SU-DHL-6 (cell line): ENCODE results near the gene STYXL2.

Experiments used
- H2AFZ ChIP-seq: fragments of 200-600 bp; sonication (generic); 2 replicates; pipeline ENCODE4 v1.6.1; 2014; ENCODE audit warnings: low read depth, mild to moderate bottlenecking, moderate library complexity, mixed read lengths, antibody characterized with exemption, low read length; ENCODE audit not compliant: severe bottlenecking
- H3F3A ChIP-seq: fragments of 200-600 bp; shearing (Covaris generic); 2 replicates; pipeline ENCODE4 v1.6.0; 2016; ENCODE audit warnings: antibody characterized with exemption, mild to moderate bottlenecking; ENCODE audit not compliant: insufficient read depth
- H3K27ac ChIP-seq: fragments of 200-600 bp; sonication (generic); 2 replicates; pipeline ENCODE4 v1.5.1; 2016; ENCODE audit warnings: low read depth, mild to moderate bottlenecking, low read length, moderate library complexity, mixed read lengths
- H3K27me3 ChIP-seq: fragments of 200-600 bp; sonication (generic), shearing (Covaris generic); 2 replicates; pipeline ENCODE4 v1.6.0; 2014; ENCODE audit warnings: mild to moderate bottlenecking, low read length
- H3K36me3 ChIP-seq: fragments of 200-600 bp; sonication (generic); 2 replicates; pipeline ENCODE4 v1.6.1; 2014; ENCODE audit warnings: mild to moderate bottlenecking, low read length, mixed read lengths
- H3K4me2 ChIP-seq: fragments of 300-600, 200-600 bp; shearing (Covaris generic), sonication (generic); 2 replicates; pipeline ENCODE4 v1.6.0; 2014; ENCODE audit warnings: low read length, low read depth, mild to moderate bottlenecking; ENCODE audit not compliant: poor library complexity, severe bottlenecking
- H3K4me3 ChIP-seq: fragments of 200-600 bp; sonication (generic); 2 replicates; pipeline ENCODE4 v1.5.1; 2014; ENCODE audit warnings: antibody characterized with exemption, low read length, mild to moderate bottlenecking, mixed read lengths; ENCODE audit not compliant: insufficient read depth, poor library complexity, severe bottlenecking
- H3K79me2 ChIP-seq: fragments of 200-600 bp; sonication (generic); 2 replicates; pipeline ENCODE4 v1.6.1; 2014; ENCODE audit warnings: mild to moderate bottlenecking, low read length, moderate library complexity; ENCODE audit not compliant: insufficient read depth
- H3K9ac ChIP-seq: fragments of 200-600 bp; sonication (generic); 2 replicates; pipeline ENCODE4 v1.7.0; 2014; ENCODE audit warnings: mild to moderate bottlenecking, low read length
- H3K9me2 ChIP-seq: fragments of 200-600 bp; sonication (generic); replicated peaks from 2 replicates; pipeline ENCODE4 v1.6.1; 2014; ENCODE audit warnings: low read length; ENCODE audit not compliant: insufficient read depth
- H3K9me3 ChIP-seq: fragments of 200-600 bp; sonication (generic); 2 replicates; pipeline ENCODE4 v1.6.1; 2014; ENCODE audit warnings: low read length, mixed read lengths; ENCODE audit not compliant: insufficient read depth
- H4K20me1 ChIP-seq: fragments of 200-600 bp; sonication (generic); 2 replicates; pipeline ENCODE4 v1.6.1; 2014; ENCODE audit warnings: low read depth, mild to moderate bottlenecking, antibody characterized with exemption, low read length, moderate library complexity, mixed read lengths
- CTCF ChIP-seq: fragments of 200-600 bp; sonication (generic); IDR thresholded peaks from one replicate; pipeline ENCODE4 v1.5.1; 2017; ENCODE audit warnings: antibody characterized with exemption, mild to moderate bottlenecking, low read length, moderate library complexity; ENCODE audit not compliant: insufficient read depth, poor library complexity, severe bottlenecking
- EZH2phosphoT487 ChIP-seq: fragments of 200-600 bp; sonication (generic), shearing (Covaris generic); conservative IDR thresholded peaks from 2 replicates; pipeline ENCODE4 v1.6.1; 2018; ENCODE audit warnings: mild to moderate bottlenecking, antibody characterized with exemption, low read length, moderate library complexity, mixed read lengths

The STYXL2 gene

GRCh38 chr1:167137793-167138510, 44.1 kb downstream of the STYXL2 start:
- Histone ChIP-seq H2AFZ (no peak overlapping the region), H3K4me2 (no peak overlapping the region), H3K9me2 (no peaks in the 10 kb centered on the region), H3K4me3 (no peak overlapping the region), H3K9ac (no peak overlapping the region), H3K9me3 (no peaks in the 10 kb centered on the region), H3F3A (no peaks in the 10 kb centered on the region), H3K79me2 (no peaks in the 10 kb centered on the region), H3K27ac (no peak overlapping the region), H4K20me1 (no peaks in the 10 kb centered on the region), H3K36me3 (no peaks in the 10 kb centered on the region), H3K27me3 (no peaks in the 10 kb centered on the region)
- no peak for TF ChIP-seq EZH2phosphoT487

GRCh38 chr1:167138703-167139102, 44.8 kb downstream of the STYXL2 start:
- H3K79me2 ChIP-seq, result no peaks in the 10 kb centered on the region
- H3K9me3 ChIP-seq, result no peaks in the 10 kb centered on the region
- H2AFZ ChIP-seq, result no peak overlapping the region
- no peaks in the 10 kb centered on the region for H4K20me1 ChIP-seq
- no peak for TF ChIP-seq EZH2phosphoT487
- no peak for TF ChIP-seq CTCF
- H3K4me2 ChIP-seq, result no peak overlapping the region
- no peak overlapping the region for H3K9ac ChIP-seq
- no peak overlapping the region for H3K27ac ChIP-seq
- H3K9me2 ChIP-seq, result no peaks in the 10 kb centered on the region
- no peak overlapping the region for H3K4me3 ChIP-seq
- no peaks in the 10 kb centered on the region for H3K27me3 ChIP-seq
- H3F3A ChIP-seq, result no peaks in the 10 kb centered on the region
- no peaks in the 10 kb centered on the region for H3K36me3 ChIP-seq

- Histone ChIP-seq H3K9me2 (no peaks in the 10 kb centered on the region), H3F3A (no peaks in the 10 kb centered on the region), H3K9me3 (no peaks in the 10 kb centered on the region), H3K9ac (no peak overlapping the region), H2AFZ (no peak overlapping the region), H3K79me2 (no peaks in the 10 kb centered on the region), H3K36me3 (no peaks in the 10 kb centered on the region), H3K27ac (no peak overlapping the region), H4K20me1 (no peaks in the 10 kb centered on the region), H3K4me2 (no peak overlapping the region), H3K27me3 (0 out of 2 replicates have a peak, but pooled peaks cover 2% of the 10 kb centered on the region), H3K4me3 (no peak overlapping the region)
- TF ChIP-seq CTCF (no peak), EZH2phosphoT487 (no peak)
Observed at GRCh38 chr1:167141963-167142362, 48.1 kb downstream of the STYXL2 start.
